Activated naive CD4-positive, alpha-beta T cell treated with anti-CD3 and anti-CD28 coated beads for 36 hours (primary cell): ENCODE data around the gene TPCN2. TPM values are rescaled to one million over a fixed set of nuclear protein-coding genes. Genes with fewer than 3 reads are reported as not detected.
A peak's percentile ranks its signal among the peaks of the same experiment; 100 is the strongest.

ENCODE experiments used
- CTCF ChIA-PET: fragments of 350-600 bp; sonication (Branson Sonifier 250); formaldehyde crosslinking; loops from one replicate; lab custom pipeline; 2021; ENCODE audit warnings: antibody characterized with exemption; lab: Charles Lee
- DNase-seq: peaks from one replicate; pipeline ENCODE4 v3.0.0-alpha.2; 2020
- H3K27ac Mint-ChIP-seq: one replicate; pipeline ENCODE4 v1.8.0; 2021; ENCODE audit warnings: mild to moderate bottlenecking, mixed read lengths
- H3K27me3 Mint-ChIP-seq: one replicate; pipeline ENCODE4 v1.8.0; 2021; ENCODE audit warnings: low read depth, mixed read lengths
- H3K36me3 Mint-ChIP-seq: one replicate; pipeline ENCODE4 v1.8.0; 2021; ENCODE audit warnings: low read depth, mixed read lengths
- H3K4me1 Mint-ChIP-seq: one replicate; pipeline ENCODE4 v1.8.0; 2021; ENCODE audit warnings: low read depth, mixed read lengths
- H3K4me3 Mint-ChIP-seq: one replicate; pipeline ENCODE4 v1.8.0; 2021; ENCODE audit warnings: mild to moderate bottlenecking, moderate library complexity, mixed read lengths
- H3K9me3 Mint-ChIP-seq: one replicate; pipeline ENCODE4 v1.8.0; 2021; ENCODE audit warnings: mixed read lengths
- intact Hi-C: fragments of 100-400 bp; cut with micrococcal nuclease; formaldehyde crosslinking; loops from one replicate; pipeline ENCODE4 v1.15.1; 2023
- total RNA-seq, 2 experiments: library from RNA; stranded (reverse); gene quantifications; one replicate each; pipeline ENCODE4 v1.2.3, GENCODE V29; 2021

The TPCN2 gene
- total RNA-seq, 2 experiments from 2014 or later: 7.0 to 8.0 TPM

GRCh38 chr11:69101792-69102695, 53.3 kb downstream of the TPCN2 start:
- Mint-ChIP-seq H3K4me3 (no peak overlapping the region), H3K4me1 (peaks cover 9% of the 10 kb centered on the region), H3K9me3 (no peaks in the 10 kb centered on the region), H3K36me3 (no peaks in the 10 kb centered on the region), H3K27me3 (peaks cover 3% of the 10 kb centered on the region), H3K27ac (no peak overlapping the region)
- intact Hi-C loops: loop anchor here (1.0 to 5.0 kb wide), 5 partner anchors 65 to 568 kb away; no protein-coding TSS in a partner anchor
- CTCF ChIA-PET: interaction anchor here (0.6 to 2.0 kb wide), 13 partner anchors 12 to 568 kb away, joined by 3 to 8 read pairs (median 3); no protein-coding TSS in a partner anchor
- no peak for DNase-seq

- CTCF ChIA-PET: interaction anchor here (0.6 to 1.2 kb wide), 2 partner anchors 97 to 540 kb away, joined by 4 read pairs; no protein-coding TSS in a partner anchor
- Mint-ChIP-seq H3K27ac (no peak overlapping the region), H3K36me3 (no peaks in the 10 kb centered on the region), H3K27me3 (peaks cover 3% of the 10 kb centered on the region), H3K4me3 (no peak overlapping the region), H3K9me3 (no peaks in the 10 kb centered on the region), H3K4me1 (peaks cover 9% of the 10 kb centered on the region)
- intact Hi-C loops: loop anchor here (5.0 kb wide), 1 partner anchor 64 kb away; no protein-coding TSS in a partner anchor
- peak; percentile 22 for DNase-seq
These were observed 54.2 kb downstream of the TPCN2 start for GRCh38 chr11:69102732-69103615.

- H3K9me3 Mint-ChIP-seq: no peaks in the 10 kb centered on the region
- H3K27ac Mint-ChIP-seq: no peak overlapping the region
- CTCF ChIA-PET: no interaction called here
- peaks cover 3% of the 10 kb centered on the region for H3K27me3 Mint-ChIP-seq
- H3K36me3 Mint-ChIP-seq: no peaks in the 10 kb centered on the region
- H3K4me3 Mint-ChIP-seq: no peak overlapping the region
- intact Hi-C loops: loop anchor here (5.0 kb wide), 1 partner anchor 63 kb away; no protein-coding TSS in a partner anchor
- H3K4me1 Mint-ChIP-seq: peaks cover 9% of the 10 kb centered on the region
- no peak for DNase-seq
These were observed 55.6 kb downstream of the TPCN2 start for GRCh38 chr11:69104212-69104855.

GRCh38 chr11:69104856-69105395, 56.2 kb downstream of the TPCN2 start:
- no peaks in the 10 kb centered on the region for H3K36me3 Mint-ChIP-seq
- H3K9me3 Mint-ChIP-seq: no peaks in the 10 kb centered on the region
- no peak overlapping the region for H3K27ac Mint-ChIP-seq
- no peak for DNase-seq
- H3K4me3 Mint-ChIP-seq: no peak overlapping the region
- peaks cover 3% of the 10 kb centered on the region for H3K27me3 Mint-ChIP-seq
- H3K4me1 Mint-ChIP-seq: peaks cover 9% of the 10 kb centered on the region
- CTCF ChIA-PET: no interaction called here
- intact Hi-C loops: loop anchor here (5.0 kb wide), 1 partner anchor 62 kb away; no protein-coding TSS in a partner anchor

- H3K27ac Mint-ChIP-seq: no peak overlapping the region
- DNase-seq: no peak
- peaks cover 9% of the 10 kb centered on the region for H3K4me1 Mint-ChIP-seq
- CTCF ChIA-PET: no interaction called here
- H3K36me3 Mint-ChIP-seq: no peaks in the 10 kb centered on the region
- intact Hi-C loops: no loop called here
- H3K27me3 Mint-ChIP-seq: peaks cover 3% of the 10 kb centered on the region
- H3K4me3 Mint-ChIP-seq: no peak overlapping the region
- peaks cover 3% of the 10 kb centered on the region for H3K9me3 Mint-ChIP-seq
These were observed 56.8 kb downstream of the TPCN2 start for GRCh38 chr11:69105461-69106030.

GRCh38 chr11:69106031-69106811, 57.5 kb downstream of the TPCN2 start:
- no peaks in the 10 kb centered on the region for H3K27me3 Mint-ChIP-seq
- no peaks in the 10 kb centered on the region for H3K36me3 Mint-ChIP-seq
- intact Hi-C loops: no loop called here
- peaks cover 3% of the 10 kb centered on the region for H3K9me3 Mint-ChIP-seq
- CTCF ChIA-PET: interaction anchor here (1.0 kb wide), 1 partner anchor 186 kb away, joined by 5 read pairs; no protein-coding TSS in a partner anchor
- H3K4me3 Mint-ChIP-seq: no peak overlapping the region
- H3K27ac Mint-ChIP-seq: no peak overlapping the region
- no peak for DNase-seq
- H3K4me1 Mint-ChIP-seq: peaks cover 9% of the 10 kb centered on the region

GRCh38 chr11:69107413-69107812, 58.7 kb downstream of the TPCN2 start:
- Mint-ChIP-seq H3K36me3 (no peaks in the 10 kb centered on the region), H3K4me3 (no peak overlapping the region), H3K4me1 (peaks cover 6% of the 10 kb centered on the region), H3K27me3 (no peaks in the 10 kb centered on the region), H3K27ac (no peak overlapping the region), H3K9me3 (peaks cover 3% of the 10 kb centered on the region)
- DNase-seq: no peak
- CTCF ChIA-PET: no interaction called here
- intact Hi-C loops: no loop called here

- peaks cover 6% of the 10 kb centered on the region for H3K4me1 Mint-ChIP-seq
- no peak overlapping the region for H3K4me3 Mint-ChIP-seq
- intact Hi-C loops: no loop called here
- H3K36me3 Mint-ChIP-seq: no peaks in the 10 kb centered on the region
- H3K27me3 Mint-ChIP-seq: no peaks in the 10 kb centered on the region
- DNase-seq: no peak
- no peak overlapping the region for H3K27ac Mint-ChIP-seq
- peaks cover 3% of the 10 kb centered on the region for H3K9me3 Mint-ChIP-seq
- CTCF ChIA-PET: no interaction called here
These were observed 59.3 kb downstream of the TPCN2 start for GRCh38 chr11:69108030-69108429.

- Mint-ChIP-seq H3K36me3 (no peaks in the 10 kb centered on the region), H3K27me3 (no peaks in the 10 kb centered on the region), H3K4me3 (no peak overlapping the region), H3K27ac (no peak overlapping the region), H3K4me1 (peaks cover 6% of the 10 kb centered on the region), H3K9me3 (peaks cover 3% of the 10 kb centered on the region)
- intact Hi-C loops: no loop called here
- CTCF ChIA-PET: no interaction called here
- no peak for DNase-seq
These were observed 59.8 kb downstream of the TPCN2 start for GRCh38 chr11:69108559-69108958.

GRCh38 chr11:69109101-69109500, 60.4 kb downstream of the TPCN2 start:
- Mint-ChIP-seq H3K27ac (no peak overlapping the region), H3K27me3 (no peaks in the 10 kb centered on the region), H3K4me3 (no peak overlapping the region), H3K9me3 (peaks cover 3% of the 10 kb centered on the region), H3K4me1 (peaks cover 6% of the 10 kb centered on the region), H3K36me3 (no peaks in the 10 kb centered on the region)
- intact Hi-C loops: no loop called here
- CTCF ChIA-PET: no interaction called here
- DNase-seq: no peak

GRCh38 chr11:69110451-69110850, 61.7 kb downstream of the TPCN2 start:
- Mint-ChIP-seq H3K27ac (no peak overlapping the region), H3K9me3 (peaks cover 3% of the 10 kb centered on the region), H3K4me1 (peaks cover 6% of the 10 kb centered on the region), H3K36me3 (no peaks in the 10 kb centered on the region), H3K4me3 (no peak overlapping the region), H3K27me3 (no peaks in the 10 kb centered on the region)
- intact Hi-C loops: no loop called here
- DNase-seq: no peak
- CTCF ChIA-PET: no interaction called here
